Measurements from ENCODE around the gene COPS6.

The COPS6 gene

DNA sequence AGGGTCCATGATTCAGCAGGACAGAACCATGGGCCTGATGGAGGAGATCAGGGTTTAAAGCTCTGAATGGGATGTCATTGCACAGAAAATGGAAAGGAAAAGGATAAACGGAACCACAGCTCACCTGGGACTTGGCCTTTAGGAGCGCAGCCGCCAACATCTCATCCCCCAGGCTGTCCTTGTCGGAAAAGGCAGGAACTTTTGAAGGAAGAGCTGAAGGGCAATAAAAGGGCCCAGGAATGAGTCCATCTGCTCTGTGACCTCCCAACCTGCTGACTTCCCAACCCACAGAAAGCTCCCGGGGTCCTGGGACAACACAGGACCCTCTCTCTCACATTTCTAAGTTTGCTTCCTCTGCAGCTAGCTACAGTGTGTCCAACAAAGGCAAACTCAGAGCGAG, 13.4 kb upstream of the COPS6 start:
- FAIRE-seq (no peak), DNase-seq (ENCODE audit: insufficient read length, low spot score) (no peak)
- TF ChIP-seq PAX5 (IDR thresholded peaks at IDR 0.05; ENCODE audit: insufficient read depth, low read length, severe bottlenecking): no peak
- no peak for TF ChIP-seq SPI1 (IDR thresholded peaks at IDR 0.05; ENCODE audit: low read depth, low read length)

DNA sequence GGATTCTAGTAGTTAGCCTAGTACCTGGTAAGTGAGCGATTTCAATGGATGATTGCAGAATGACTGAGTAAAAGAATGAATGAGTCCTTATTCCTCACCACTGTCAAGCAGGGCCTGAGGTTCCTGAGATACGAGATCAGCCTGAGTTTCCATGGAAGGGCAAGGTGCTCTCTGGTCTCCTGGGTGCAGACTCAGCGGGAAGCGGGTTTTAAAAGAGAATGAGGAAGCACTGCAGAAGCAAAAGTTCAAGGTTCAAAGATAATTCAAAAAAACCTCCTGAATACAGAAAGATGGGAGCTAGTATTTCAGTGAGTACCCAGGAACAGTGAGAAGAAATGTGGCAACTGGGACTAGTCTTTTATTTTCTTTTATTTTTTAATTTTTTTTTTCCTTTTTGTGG, 11.6 kb upstream of the COPS6 start:
- DNase-seq (ENCODE audit: insufficient read length, low spot score) (no peak), FAIRE-seq (no peak)
- TF ChIP-seq TAF1 (IDR thresholded peaks at IDR 0.05; ENCODE audit: low read depth, low read length) (no peak), SPI1 (IDR thresholded peaks at IDR 0.05; ENCODE audit: low read depth, low read length) (no peak), POLR2AphosphoS5 (IDR thresholded peaks at IDR 0.05; ENCODE audit: low read depth, low read length) (no peak), POU2F2 (IDR thresholded peaks at IDR 0.05; ENCODE audit: low read depth, low read length) (no peak), PAX5 (IDR thresholded peaks at IDR 0.05; ENCODE audit: insufficient read depth, low read length, severe bottlenecking) (no peak), POLR2A (IDR thresholded peaks at IDR 0.05; ENCODE audit: low read depth, low read length) (no peak)

DNA sequence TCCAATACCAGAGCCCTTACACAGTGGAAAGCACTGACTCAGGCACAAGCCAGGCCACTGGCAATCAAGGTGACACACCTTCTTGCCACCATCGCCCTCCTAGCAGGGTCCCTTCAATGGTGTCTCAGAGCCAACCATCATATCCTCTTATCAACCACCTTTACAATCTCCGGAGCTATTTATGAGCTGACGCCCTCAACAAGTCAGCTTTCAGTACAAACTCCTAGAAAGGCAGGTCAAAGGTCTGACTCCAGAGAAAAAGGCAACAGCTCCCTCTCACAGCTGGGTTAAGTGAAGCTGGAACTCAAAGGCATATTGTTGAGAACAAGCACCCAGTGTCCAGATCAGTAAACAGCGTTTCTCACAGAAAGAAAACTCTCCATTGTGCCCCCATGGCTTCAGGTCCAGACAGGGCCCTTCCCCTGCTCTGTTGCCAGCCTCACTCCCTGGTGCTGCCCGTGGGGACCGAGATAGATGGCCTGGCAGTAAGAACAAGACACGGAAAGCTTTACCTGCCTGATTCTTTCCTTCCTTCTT, 9.7 kb upstream of the COPS6 start:
- no peak for DNase-seq (ENCODE audit: insufficient read length, low spot score)
- no peak for TF ChIP-seq TAF1 (IDR thresholded peaks at IDR 0.05; ENCODE audit: low read depth, low read length)
- TF ChIP-seq POLR2A (IDR thresholded peaks at IDR 0.05; ENCODE audit: low read depth, low read length): no peak
- no peak for TF ChIP-seq PAX5 (IDR thresholded peaks at IDR 0.05; ENCODE audit: insufficient read depth, low read length, severe bottlenecking)
- no peak for TF ChIP-seq POU2F2 (IDR thresholded peaks at IDR 0.05; ENCODE audit: low read depth, low read length)
- TF ChIP-seq POLR2AphosphoS5 (IDR thresholded peaks at IDR 0.05; ENCODE audit: low read depth, low read length): no peak
- no peak for TF ChIP-seq SPI1 (IDR thresholded peaks at IDR 0.05; ENCODE audit: low read depth, low read length)
- FAIRE-seq: no peak

DNA sequence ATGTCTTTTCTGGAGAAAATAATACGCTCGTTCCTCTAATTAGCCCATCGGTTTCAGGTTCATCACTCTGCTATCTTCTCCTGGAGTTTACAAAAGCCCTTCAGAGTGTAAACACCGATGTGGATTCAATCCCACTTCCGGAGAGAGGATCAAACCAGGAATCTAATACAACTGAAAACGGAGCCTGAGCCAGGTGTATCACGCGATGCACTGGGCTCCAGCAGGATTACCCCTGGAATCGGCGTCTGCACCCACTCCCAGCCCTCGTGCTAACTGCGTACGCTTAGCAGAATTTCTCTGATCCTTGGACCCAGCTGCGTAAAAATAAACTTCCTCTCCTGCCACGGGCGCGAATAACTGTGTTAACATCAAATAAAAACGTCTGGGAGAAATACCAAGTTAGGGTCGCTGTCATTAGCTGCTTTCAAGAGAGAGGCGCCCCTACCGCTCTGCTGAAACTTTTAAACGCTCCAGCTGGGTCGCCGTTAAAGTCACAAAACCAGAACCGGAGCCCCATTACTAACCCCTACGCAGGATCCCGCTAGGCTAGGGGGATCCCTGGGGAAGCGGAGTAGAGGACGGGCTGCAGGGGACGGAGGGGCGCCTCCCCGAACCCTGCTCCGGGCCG, 7.7 kb upstream of the COPS6 start:
- no peak for DNase-seq (ENCODE audit: insufficient read length, low spot score)
- TF ChIP-seq POLR2AphosphoS5 (IDR thresholded peaks at IDR 0.05; ENCODE audit: low read depth, low read length) (no peak), POU2F2 (IDR thresholded peaks at IDR 0.05; ENCODE audit: low read depth, low read length) (no peak), TAF1 (IDR thresholded peaks at IDR 0.05; ENCODE audit: low read depth, low read length) (no peak), POLR2A (IDR thresholded peaks at IDR 0.05; ENCODE audit: low read depth, low read length) (no peak), PAX5 (IDR thresholded peaks at IDR 0.05; ENCODE audit: insufficient read depth, low read length, severe bottlenecking) (no peak), SPI1 (IDR thresholded peaks at IDR 0.05; ENCODE audit: low read depth, low read length) (no peak)
- no peak for FAIRE-seq

DNA sequence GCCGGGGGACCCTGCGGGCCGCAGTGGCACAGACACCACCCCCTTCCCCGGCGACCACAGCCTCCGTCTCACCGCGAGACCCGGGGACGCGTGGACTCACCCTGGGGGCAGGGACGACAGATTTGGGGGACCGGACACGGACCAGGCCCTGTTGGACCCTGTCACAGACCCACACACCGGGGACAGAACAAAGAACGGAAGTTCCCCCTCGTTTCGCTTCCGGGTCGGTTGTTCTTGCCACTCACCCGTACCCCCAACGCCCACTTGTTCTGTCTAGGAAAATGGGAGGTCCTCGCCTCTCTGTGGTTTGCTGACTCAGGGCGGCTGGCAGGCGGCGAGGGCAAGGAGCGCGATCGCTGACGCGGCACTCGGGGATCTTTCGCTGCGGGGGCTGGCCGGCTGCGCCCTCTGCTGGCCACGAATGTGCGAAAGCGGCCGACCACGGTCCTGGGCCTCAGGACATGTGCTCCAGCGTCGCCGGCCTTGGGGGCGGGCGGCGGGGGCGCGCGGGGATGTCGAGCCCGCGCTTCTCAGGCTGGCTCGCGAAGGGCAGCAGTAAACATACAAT, 7.2 kb upstream of the COPS6 start, which contains the start of gene ZNF3:
ZNF3 (minus strand) TSS at position 189 of the 568 bp plus-strand sequence. CDS start 4,366 bp downstream, outside the sequence.
- peak; percentile 97 for FAIRE-seq
- DNase-seq (ENCODE audit: insufficient read length, low spot score): peak; percentile 88
- peak; percentile 76 for TF ChIP-seq TAF1 (IDR thresholded peaks at IDR 0.05; ENCODE audit: low read depth, low read length)
- peak; percentile 95 for TF ChIP-seq POLR2AphosphoS5 (IDR thresholded peaks at IDR 0.05; ENCODE audit: low read depth, low read length)
- TF ChIP-seq SPI1 (IDR thresholded peaks at IDR 0.05; ENCODE audit: low read depth, low read length): peak; percentile 34; the same call in 1 of the 2 replicates
- peak; percentile 31 for TF ChIP-seq PAX5 (IDR thresholded peaks at IDR 0.05; ENCODE audit: insufficient read depth, low read length, severe bottlenecking)
- TF ChIP-seq POLR2A (IDR thresholded peaks at IDR 0.05; ENCODE audit: low read depth, low read length): peak; percentile 93
- TF ChIP-seq POU2F2 (IDR thresholded peaks at IDR 0.05; ENCODE audit: low read depth, low read length): peak; percentile 83

DNA sequence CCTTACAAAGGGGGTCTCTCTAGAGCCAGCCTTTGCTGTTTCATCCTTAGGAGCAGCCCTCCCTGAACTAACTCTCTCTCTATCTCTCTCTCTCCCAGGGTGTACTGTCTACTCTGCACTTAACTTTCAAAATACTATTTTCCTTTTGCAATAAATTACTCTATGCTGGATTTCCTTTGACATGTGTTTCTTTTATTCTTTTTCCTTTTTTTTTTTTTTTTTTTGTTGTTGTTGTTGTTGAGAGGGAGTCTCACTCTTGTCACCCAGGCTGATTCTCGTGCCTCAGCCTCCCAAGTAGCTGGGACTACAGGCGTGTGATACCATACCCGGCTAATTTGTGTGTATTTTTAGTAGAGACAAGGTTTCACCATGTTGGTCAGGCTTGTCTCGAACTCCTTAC, 5.8 kb upstream of the COPS6 start:
- no peak for DNase-seq (ENCODE audit: insufficient read length, low spot score)
- no peak for FAIRE-seq
- TF ChIP-seq POLR2AphosphoS5 (IDR thresholded peaks at IDR 0.05; ENCODE audit: low read depth, low read length) (no peak), TAF1 (IDR thresholded peaks at IDR 0.05; ENCODE audit: low read depth, low read length) (no peak), POLR2A (IDR thresholded peaks at IDR 0.05; ENCODE audit: low read depth, low read length) (no peak), SPI1 (IDR thresholded peaks at IDR 0.05; ENCODE audit: low read depth, low read length) (no peak), POU2F2 (IDR thresholded peaks at IDR 0.05; ENCODE audit: low read depth, low read length) (no peak), PAX5 (IDR thresholded peaks at IDR 0.05; ENCODE audit: insufficient read depth, low read length, severe bottlenecking) (no peak)

DNA sequence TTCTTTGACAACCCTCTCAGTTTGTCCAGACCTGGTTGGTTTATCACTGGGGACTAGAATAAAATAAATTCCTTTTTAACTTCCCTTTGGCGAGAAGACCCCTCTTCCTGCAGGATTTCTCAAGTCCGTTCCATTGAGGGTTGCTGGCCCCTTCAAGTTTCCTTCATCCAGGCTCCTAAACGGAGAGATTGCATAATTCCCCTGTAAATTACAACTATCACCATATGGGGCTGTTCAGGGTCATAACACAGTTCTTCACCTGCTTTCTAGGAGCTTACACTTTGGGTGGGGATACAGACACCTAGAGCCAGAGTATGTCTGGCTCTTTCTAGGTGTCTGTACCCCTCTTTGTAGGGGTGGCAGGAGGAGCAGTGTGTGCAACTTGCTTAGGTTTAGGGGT, 3.3 kb upstream of the COPS6 start:
- FAIRE-seq (no peak), DNase-seq (ENCODE audit: insufficient read length, low spot score) (no peak)
- TF ChIP-seq PAX5 (IDR thresholded peaks at IDR 0.05; ENCODE audit: insufficient read depth, low read length, severe bottlenecking) (no peak), TAF1 (IDR thresholded peaks at IDR 0.05; ENCODE audit: low read depth, low read length) (no peak), POLR2A (IDR thresholded peaks at IDR 0.05; ENCODE audit: low read depth, low read length) (no peak), POLR2AphosphoS5 (IDR thresholded peaks at IDR 0.05; ENCODE audit: low read depth, low read length) (no peak), POU2F2 (IDR thresholded peaks at IDR 0.05; ENCODE audit: low read depth, low read length) (no peak), SPI1 (IDR thresholded peaks at IDR 0.05; ENCODE audit: low read depth, low read length) (no peak)

DNA sequence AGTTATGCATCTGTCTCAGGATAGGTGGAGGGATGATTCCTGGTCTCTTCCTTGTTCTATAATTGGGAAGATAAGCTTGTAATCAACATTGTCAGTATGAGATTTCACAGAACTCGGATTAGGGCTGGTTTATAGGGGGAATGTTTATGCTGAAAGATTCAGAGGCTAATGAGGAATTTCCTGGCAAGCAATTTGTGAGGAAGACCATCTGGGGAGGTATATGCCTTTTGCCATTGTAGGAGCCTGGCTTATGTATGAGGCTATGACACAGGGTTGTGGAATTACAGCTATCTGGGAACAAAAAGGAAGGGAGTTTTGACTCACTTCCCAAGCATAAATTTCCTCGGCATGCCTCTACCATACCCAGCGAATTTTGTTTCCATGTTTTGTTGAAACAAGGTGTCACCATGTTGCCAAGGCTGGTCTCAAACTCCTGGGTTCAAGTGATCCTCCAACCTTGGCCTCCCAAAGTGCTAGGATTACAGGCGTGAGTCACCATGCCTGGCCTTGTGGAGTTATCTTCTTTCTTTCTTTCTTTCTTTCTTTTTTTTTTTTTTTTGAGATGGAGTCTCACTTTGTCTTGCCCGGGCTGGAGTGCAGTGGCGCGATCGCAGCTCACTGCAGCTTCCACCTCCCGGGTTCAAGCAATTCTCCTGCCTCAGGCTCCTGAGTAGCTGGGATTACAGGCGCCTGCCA, 1.6 kb upstream of the COPS6 start:
- FAIRE-seq: no peak
- TF ChIP-seq SPI1 (IDR thresholded peaks at IDR 0.05; ENCODE audit: low read depth, low read length): no peak
- no peak for TF ChIP-seq POLR2AphosphoS5 (IDR thresholded peaks at IDR 0.05; ENCODE audit: low read depth, low read length)
- TF ChIP-seq POU2F2 (IDR thresholded peaks at IDR 0.05; ENCODE audit: low read depth, low read length): no peak
- TF ChIP-seq PAX5 (IDR thresholded peaks at IDR 0.05; ENCODE audit: insufficient read depth, low read length, severe bottlenecking): no peak
- DNase-seq (ENCODE audit: insufficient read length, low spot score): no peak

DNA sequence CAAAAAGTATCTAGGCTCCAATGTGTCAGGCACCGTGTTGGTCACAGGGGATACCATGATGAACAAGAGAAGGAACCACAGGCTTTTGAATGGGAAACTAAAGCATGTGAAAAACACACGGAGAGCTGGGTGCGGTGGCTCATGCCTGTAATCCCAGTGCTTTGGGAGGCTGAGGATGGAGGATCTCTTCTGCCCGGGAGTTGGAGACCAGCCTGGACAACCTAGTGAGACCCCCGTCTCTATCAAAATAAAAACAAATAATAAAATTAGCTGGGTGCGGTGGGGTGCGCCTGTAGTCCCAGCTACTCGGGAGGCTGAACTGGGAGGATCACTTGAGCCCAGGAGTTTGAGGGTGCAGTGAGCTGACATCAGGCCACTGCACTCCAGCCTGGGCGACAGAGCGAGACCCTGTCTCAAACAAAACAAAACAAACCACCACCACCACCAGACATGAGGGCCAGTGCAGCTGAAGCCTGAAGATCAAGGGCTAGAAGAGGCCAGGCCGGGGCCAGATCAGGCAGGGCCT, 611 bp upstream of the COPS6 start:
- DNase-seq (ENCODE audit: insufficient read length, low spot score) (no peak), FAIRE-seq (peak; percentile 23)
- TF ChIP-seq POLR2A (IDR thresholded peaks at IDR 0.05; ENCODE audit: low read depth, low read length): no peak
- TF ChIP-seq SPI1 (IDR thresholded peaks at IDR 0.05; ENCODE audit: low read depth, low read length): no peak
- TF ChIP-seq POLR2AphosphoS5 (IDR thresholded peaks at IDR 0.05; ENCODE audit: low read depth, low read length): no peak
- TF ChIP-seq TAF1 (IDR thresholded peaks at IDR 0.05; ENCODE audit: low read depth, low read length): no peak
- TF ChIP-seq POU2F2 (IDR thresholded peaks at IDR 0.05; ENCODE audit: low read depth, low read length): no peak
- TF ChIP-seq PAX5 (IDR thresholded peaks at IDR 0.05; ENCODE audit: insufficient read depth, low read length, severe bottlenecking): no peak
